Immature natural killer cell (primary cell): ENCODE data around the gene CCNK. TPM values are rescaled to one million over a fixed set of nuclear protein-coding genes. Genes with fewer than 3 reads are reported as not detected.

Source experiments
- DNase-seq, 3 donors: peaks; one replicate each; pipeline ENCODE4 v3.0.0; 2022; ENCODE audit warnings: mixed read lengths in 1 of 3
- H3K27ac Mint-ChIP-seq, 6 donors: one replicate each; pipeline ENCODE4 v1.8.0; 2020; ENCODE audit warnings: mixed read lengths in 6 of 6, mild to moderate bottlenecking in 5 of 6, inconsistent platforms in 4 of 6, moderate library complexity in 3 of 6
- H3K27me3 Mint-ChIP-seq, 3 donors: one replicate each; pipeline ENCODE4 v1.8.0; 2020 to 2021; ENCODE audit warnings: low read depth in 3 of 3, mild to moderate bottlenecking in 3 of 3, mixed read lengths in 3 of 3, moderate library complexity in 3 of 3, inconsistent platforms in 1 of 3
- H3K36me3 Mint-ChIP-seq, 3 donors: one replicate each; pipeline ENCODE4 v1.8.0; 2020; ENCODE audit warnings: mixed read lengths in 3 of 3, inconsistent platforms in 2 of 3, mild to moderate bottlenecking in 2 of 3
- H3K4me1 Mint-ChIP-seq, 2 donors: one replicate each; pipeline ENCODE4 v1.8.0; 2020; ENCODE audit warnings: inconsistent platforms in 2 of 2, mild to moderate bottlenecking in 2 of 2, mixed read lengths in 2 of 2, moderate library complexity in 1 of 2
- H3K4me3 Mint-ChIP-seq, 5 donors: one replicate each; pipeline ENCODE4 v1.8.0; 2020; ENCODE audit warnings: mild to moderate bottlenecking in 5 of 5, mixed read lengths in 5 of 5, inconsistent platforms in 3 of 5, moderate library complexity in 3 of 5
- H3K9me3 Mint-ChIP-seq, 6 donors: one replicate each; pipeline ENCODE4 v1.8.0; 2020; ENCODE audit warnings: mild to moderate bottlenecking in 6 of 6, mixed read lengths in 6 of 6, inconsistent platforms in 4 of 6, moderate library complexity in 3 of 6
- polyA plus RNA-seq, 3 donors: library from polyadenylated mRNA; unstranded; fragments of 300-500 nt; fragmentation: Illumina TruSeq; gene quantifications; one replicate each; pipeline ENCODE4 v1.2.3, GENCODE V29; 2021

The CCNK gene
- polyA plus RNA-seq, 3 donors from 2014 or later = 5.8 to 32.9 (median 13.2) TPM

DNA sequence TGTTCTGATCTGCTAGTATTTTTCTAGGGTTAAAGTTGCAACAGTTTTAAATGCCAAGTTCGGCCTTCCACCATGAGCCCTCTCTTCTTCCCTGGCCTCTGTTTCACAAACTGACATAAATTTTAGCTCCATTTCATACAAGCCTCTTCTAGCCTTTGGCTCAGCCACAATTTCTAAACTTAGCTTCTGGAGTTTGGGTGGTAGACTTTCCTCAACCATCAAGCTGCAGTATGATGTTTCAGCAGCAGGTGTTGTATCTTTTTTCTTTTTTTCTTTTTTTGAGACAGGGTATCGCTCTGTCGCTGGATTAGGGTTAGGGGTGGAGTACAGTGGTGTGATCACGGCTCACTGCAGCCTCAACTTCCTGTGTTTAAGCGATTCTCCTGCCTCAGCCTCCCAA is 30.0 kb upstream of the CCNK start:
- Mint-ChIP-seq H3K4me3 (peak overlapping the region; percentile 0 to 78 (median 66)), H3K27me3 (peaks cover 0 to 2% (median 0%) of the 10 kb centered on the region in 3 donors), H3K4me1 (peaks cover 64 to 69% of the 10 kb centered on the region in 2 donors), H3K9me3 (no peaks in the 10 kb centered on the region), H3K27ac (peak overlapping the region; percentile 83 to 97 (median 91)), H3K36me3 (peaks cover 24 to 45% (median 34%) of the 10 kb centered on the region in 3 donors)
- no peak for DNase-seq

DNA sequence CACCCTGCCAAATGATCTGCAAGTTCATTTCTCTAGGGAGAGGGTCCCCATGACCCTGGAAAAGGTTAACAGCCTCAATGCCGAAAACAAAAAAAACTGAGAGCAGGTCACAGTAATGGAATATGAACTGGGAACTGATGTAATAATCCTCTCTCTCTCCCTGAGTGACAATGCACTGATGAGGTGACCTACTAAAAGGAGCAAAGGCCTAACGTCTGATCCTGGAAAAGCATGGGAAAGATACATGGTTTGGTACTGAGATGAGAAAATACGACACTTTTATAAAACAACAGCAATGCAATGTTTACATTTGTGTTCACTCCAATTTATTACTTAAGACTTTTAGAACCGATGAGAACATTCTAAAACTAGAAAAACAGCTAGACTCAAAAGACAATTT is 28.2 kb upstream of the CCNK start:
- Mint-ChIP-seq H3K4me3 (peak overlapping the region in 1 of 5 donors; percentile 28), H3K9me3 (no peaks in the 10 kb centered on the region), H3K36me3 (peaks cover 25 to 47% (median 29%) of the 10 kb centered on the region in 3 donors), H3K27ac (peak overlapping the region in 5 of 6 donors; percentile 28 to 63 (median 55)), H3K4me1 (peaks cover 49 to 52% of the 10 kb centered on the region in 2 donors), H3K27me3 (peaks cover 0 to 2% (median 0%) of the 10 kb centered on the region in 3 donors)
- DNase-seq = no peak

- no peaks in the 10 kb centered on the region for H3K9me3 Mint-ChIP-seq
- peaks cover 0 to 2% (median 0%) of the 10 kb centered on the region in 3 donors for H3K27me3 Mint-ChIP-seq
- H3K4me1 Mint-ChIP-seq = peaks cover 39% of the 10 kb centered on the region in 2 donors
- H3K36me3 Mint-ChIP-seq = peaks cover 24 to 45% (median 24%) of the 10 kb centered on the region in 3 donors
- no peak for DNase-seq
- H3K4me3 Mint-ChIP-seq = no peak overlapping the region
- peak overlapping the region in 3 of 6 donors; percentile 20 to 78 (median 64) for H3K27ac Mint-ChIP-seq
Measured at GRCh38 chr14:99454246-99454645, 27.0 kb upstream of the CCNK start.

GRCh38 chr14:99459481-99460100 is 21.6 kb upstream of the CCNK start:
- no peak for DNase-seq
- Mint-ChIP-seq H3K27me3 (no peaks in the 10 kb centered on the region), H3K4me1 (peaks cover 40 to 57% of the 10 kb centered on the region in 2 donors), H3K4me3 (no peak overlapping the region), H3K9me3 (no peaks in the 10 kb centered on the region), H3K27ac (peak overlapping the region; percentile 6 to 76 (median 52)), H3K36me3 (peaks cover 32 to 64% (median 45%) of the 10 kb centered on the region in 3 donors)

DNA sequence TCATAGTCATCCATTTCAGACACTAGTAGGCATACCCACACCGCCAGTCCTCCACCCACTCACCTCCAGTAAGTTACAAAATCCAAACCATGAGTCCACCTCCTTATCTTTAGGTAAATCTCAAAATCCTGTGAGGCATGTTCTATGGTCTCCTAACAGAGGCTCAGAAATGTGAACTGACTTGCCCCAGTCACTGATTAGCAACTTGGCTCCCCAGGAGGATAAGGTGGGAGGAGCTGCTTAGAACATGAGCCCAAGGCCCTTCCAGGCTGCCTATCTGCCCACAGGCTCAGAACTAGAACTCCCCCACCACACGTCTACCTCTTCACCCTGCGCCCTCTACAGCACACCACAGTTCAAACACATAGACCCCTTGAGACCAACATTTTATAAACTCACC is 20.4 kb upstream of the CCNK start:
- H3K4me1 Mint-ChIP-seq = peaks cover 51 to 69% of the 10 kb centered on the region in 2 donors

GRCh38 chr14:99461411-99462085 is 19.7 kb upstream of the CCNK start:
- H3K4me3 Mint-ChIP-seq = peak overlapping the region; percentile 55 to 83 (median 63)
- peak overlapping the region; percentile 44 to 91 (median 82) for H3K27ac Mint-ChIP-seq
- H3K4me1 Mint-ChIP-seq = peaks cover 58 to 76% of the 10 kb centered on the region in 2 donors
- DNase-seq = no peak
- peaks cover 27 to 58% (median 39%) of the 10 kb centered on the region in 3 donors for H3K36me3 Mint-ChIP-seq
- H3K27me3 Mint-ChIP-seq = peaks cover 0 to 3% (median 0%) of the 10 kb centered on the region in 3 donors
- H3K9me3 Mint-ChIP-seq = no peaks in the 10 kb centered on the region

More for the DNA sequence above, 20.4 kb upstream of the CCNK start:
- Mint-ChIP-seq H3K4me3 (peak overlapping the region in 1 of 5 donors; percentile 30), H3K36me3 (peaks cover 27 to 59% (median 40%) of the 10 kb centered on the region in 3 donors), H3K27ac (peak overlapping the region; percentile 25 to 82 (median 71)), H3K27me3 (no peaks in the 10 kb centered on the region), H3K9me3 (no peaks in the 10 kb centered on the region)
- no peak for DNase-seq

GRCh38 chr14:99462210-99462609 is 19.0 kb upstream of the CCNK start:
- Mint-ChIP-seq H3K4me3 (peak overlapping the region; percentile 55 to 83 (median 63)), H3K27me3 (peaks cover 0 to 3% (median 0%) of the 10 kb centered on the region in 3 donors), H3K4me1 (peaks cover 65 to 83% of the 10 kb centered on the region in 2 donors), H3K36me3 (peaks cover 24 to 51% (median 33%) of the 10 kb centered on the region in 3 donors), H3K9me3 (no peaks in the 10 kb centered on the region), H3K27ac (peak overlapping the region; percentile 44 to 91 (median 74))
- no peak for DNase-seq

DNA sequence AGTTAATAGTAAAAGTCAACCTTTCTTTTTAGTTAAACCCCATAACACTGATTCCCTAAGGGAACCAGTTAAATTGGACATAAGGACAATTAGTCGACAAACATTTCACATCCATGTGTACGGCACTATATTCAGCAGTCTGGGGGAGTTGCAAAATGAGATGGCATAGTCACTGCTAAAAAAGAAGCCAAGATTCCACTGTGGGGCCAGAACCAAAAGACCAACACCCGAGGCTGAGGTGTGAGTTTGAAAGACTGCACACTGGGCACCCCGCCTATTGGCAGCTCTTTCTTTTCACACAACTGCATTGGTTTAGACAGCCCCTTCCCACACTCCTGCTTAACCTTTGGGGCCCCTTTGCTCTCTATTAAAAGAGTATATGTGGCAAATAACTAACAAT is 17.2 kb upstream of the CCNK start:
- Mint-ChIP-seq H3K4me3 (peak overlapping the region; percentile 43 to 71 (median 54)), H3K4me1 (peaks cover 82 to 100% of the 10 kb centered on the region in 2 donors), H3K9me3 (no peaks in the 10 kb centered on the region), H3K36me3 (peaks cover 18 to 43% (median 25%) of the 10 kb centered on the region in 3 donors), H3K27ac (peak overlapping the region; percentile 63 to 87 (median 80)), H3K27me3 (peaks cover 0 to 3% (median 0%) of the 10 kb centered on the region in 3 donors)
- DNase-seq = peak in 2 of 3 donors; percentile 14 to 20

GRCh38 chr14:99465288-99465687 is 15.9 kb upstream of the CCNK start:
- no peak overlapping the region for H3K4me3 Mint-ChIP-seq
- no peak for DNase-seq
- peaks cover 0 to 3% (median 0%) of the 10 kb centered on the region in 3 donors for H3K27me3 Mint-ChIP-seq
- peaks cover 18 to 33% (median 25%) of the 10 kb centered on the region in 3 donors for H3K36me3 Mint-ChIP-seq
- peaks cover 95 to 100% of the 10 kb centered on the region in 2 donors for H3K4me1 Mint-ChIP-seq
- no peaks in the 10 kb centered on the region for H3K9me3 Mint-ChIP-seq
- peak overlapping the region in 5 of 6 donors; percentile 44 to 87 (median 70) for H3K27ac Mint-ChIP-seq

GRCh38 chr14:99466758-99467157 is 14.5 kb upstream of the CCNK start:
- Mint-ChIP-seq H3K4me1 (peaks cover 96 to 100% of the 10 kb centered on the region in 2 donors), H3K36me3 (peaks cover 11 to 24% (median 16%) of the 10 kb centered on the region in 3 donors), H3K27me3 (peaks cover 0 to 3% (median 0%) of the 10 kb centered on the region in 3 donors), H3K9me3 (no peaks in the 10 kb centered on the region), H3K27ac (peak overlapping the region; percentile 69 to 87 (median 78)), H3K4me3 (peak overlapping the region in 2 of 5 donors; percentile 18 to 77)
- no peak for DNase-seq

DNA sequence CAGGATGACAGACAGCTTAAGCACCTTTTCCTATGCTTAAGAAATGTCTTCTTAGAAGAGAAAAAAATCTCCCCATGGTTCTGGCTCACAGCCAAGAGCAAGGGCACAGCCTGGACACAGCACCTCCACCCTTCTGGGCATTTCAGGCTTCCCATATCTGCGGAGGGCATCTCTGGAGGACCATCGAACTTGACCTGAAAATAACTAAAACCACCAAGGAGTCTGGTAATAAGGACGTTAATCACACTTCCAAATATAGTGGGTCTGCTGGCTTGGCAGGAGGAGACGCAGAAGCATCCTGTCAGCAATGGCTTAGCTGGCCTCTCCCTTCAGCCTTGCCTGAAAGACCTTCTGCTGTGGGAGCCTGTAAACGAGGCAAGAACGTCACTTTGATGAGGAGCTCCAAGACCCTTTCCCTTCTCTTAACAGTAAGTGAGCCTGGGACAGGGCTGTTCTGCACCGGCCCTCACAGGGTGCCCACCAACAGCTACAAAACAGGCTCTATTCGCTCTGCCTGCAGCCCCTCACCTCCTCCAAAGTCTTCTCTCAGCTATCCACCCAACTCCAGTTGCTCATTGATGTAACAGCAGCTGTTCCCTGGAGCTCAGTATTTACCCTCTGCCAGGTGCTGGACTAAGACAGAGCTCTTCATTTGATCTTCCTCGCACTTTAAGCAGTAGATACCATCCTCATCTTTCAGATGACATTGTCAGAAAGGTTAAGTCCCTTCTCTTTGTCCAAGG is 13.7 kb upstream of the CCNK start:
- Mint-ChIP-seq H3K27ac (peak overlapping the region; percentile 70 to 80 (median 74)), H3K36me3 (peaks cover 4 to 17% (median 9%) of the 10 kb centered on the region in 3 donors), H3K9me3 (no peaks in the 10 kb centered on the region), H3K27me3 (peaks cover 0 to 3% (median 0%) of the 10 kb centered on the region in 3 donors), H3K4me3 (peak overlapping the region; percentile 46 to 77 (median 65)), H3K4me1 (peaks cover 94 to 100% of the 10 kb centered on the region in 2 donors)
- no peak for DNase-seq

GRCh38 chr14:99468081-99468480 is 13.1 kb upstream of the CCNK start:
- Mint-ChIP-seq H3K27ac (peak overlapping the region; percentile 70 to 80 (median 80)), H3K9me3 (no peaks in the 10 kb centered on the region), H3K4me3 (peak overlapping the region; percentile 7 to 77 (median 54)), H3K27me3 (peaks cover 0 to 3% (median 0%) of the 10 kb centered on the region in 3 donors), H3K36me3 (peaks cover 3 to 16% (median 8%) of the 10 kb centered on the region in 3 donors), H3K4me1 (peaks cover 95 to 100% of the 10 kb centered on the region in 2 donors)
- no peak for DNase-seq
